ENCODE data around the gene PARD6G.

DNA sequence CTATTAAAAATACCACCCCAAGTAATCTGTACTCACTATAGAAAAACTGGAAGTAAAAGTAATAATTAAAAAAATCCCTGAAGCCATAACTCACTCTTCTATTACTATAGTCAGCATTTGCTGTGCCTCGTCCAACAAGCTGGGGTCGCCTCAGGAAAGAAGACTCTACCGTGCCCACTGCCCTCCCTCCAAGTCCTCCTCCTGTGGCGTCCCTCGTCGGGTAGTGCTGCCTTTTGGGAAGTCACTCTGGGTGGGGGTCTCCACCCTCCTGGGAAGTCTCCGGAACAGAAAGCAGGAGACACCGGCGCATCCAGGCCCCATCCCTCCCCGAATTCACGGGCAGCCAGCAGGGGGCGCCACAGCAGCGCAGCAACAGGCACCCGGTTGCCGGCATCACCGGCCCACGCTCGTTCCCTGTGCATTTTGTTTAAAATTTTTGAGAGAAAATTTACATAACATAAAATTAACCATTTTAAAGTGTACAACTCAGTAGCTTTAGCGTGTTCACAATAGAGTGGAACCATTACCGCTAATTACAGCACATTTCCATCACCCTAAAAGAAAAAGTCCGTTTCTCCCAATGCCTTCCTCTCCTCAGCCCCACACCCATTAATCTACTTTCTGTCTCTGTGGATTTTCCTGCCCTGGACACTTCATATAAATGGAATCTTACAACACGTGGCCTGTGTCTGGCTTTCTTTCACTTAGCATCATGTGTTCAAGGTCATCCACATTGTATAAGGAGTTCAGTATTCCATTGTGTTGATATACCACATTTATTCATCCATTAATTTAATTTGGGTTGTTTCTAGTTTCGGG lies 76.1 kb downstream of the PARD6G start:
- TF ChIP-seq, protein P1, sequence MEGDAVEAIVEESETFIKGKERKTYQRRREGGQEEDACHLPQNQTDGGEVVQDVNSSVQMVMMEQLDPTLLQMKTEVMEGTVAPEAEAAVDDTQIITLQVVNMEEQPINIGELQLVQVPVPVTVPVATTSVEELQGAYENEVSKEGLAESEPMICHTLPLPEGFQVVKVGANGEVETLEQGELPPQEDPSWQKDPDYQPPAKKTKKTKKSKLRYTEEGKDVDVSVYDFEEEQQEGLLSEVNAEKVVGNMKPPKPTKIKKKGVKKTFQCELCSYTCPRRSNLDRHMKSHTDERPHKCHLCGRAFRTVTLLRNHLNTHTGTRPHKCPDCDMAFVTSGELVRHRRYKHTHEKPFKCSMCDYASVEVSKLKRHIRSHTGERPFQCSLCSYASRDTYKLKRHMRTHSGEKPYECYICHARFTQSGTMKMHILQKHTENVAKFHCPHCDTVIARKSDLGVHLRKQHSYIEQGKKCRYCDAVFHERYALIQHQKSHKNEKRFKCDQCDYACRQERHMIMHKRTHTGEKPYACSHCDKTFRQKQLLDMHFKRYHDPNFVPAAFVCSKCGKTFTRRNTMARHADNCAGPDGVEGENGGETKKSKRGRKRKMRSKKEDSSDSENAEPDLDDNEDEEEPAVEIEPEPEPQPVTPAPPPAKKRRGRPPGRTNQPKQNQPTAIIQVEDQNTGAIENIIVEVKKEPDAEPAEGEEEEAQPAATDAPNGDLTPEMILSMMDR (IDR thresholded peaks at IDR 0.05): peak; percentile 50 to 75 (median 66)
- TF ChIP-seq POLR2A (IDR thresholded peaks at IDR 0.05) (no peak), POLR2AphosphoS5 (IDR thresholded peaks at IDR 0.05) (no peak)

Data from upper lobe of left lung (tissue), 4 donors.